HG03342 (cell line): Measurements from ENCODE around the gene FAM227B.

Source experiments
- ATAC-seq: cut with Tn5 transposase; IDR thresholded peaks from one replicate; pipeline ENCODE4 v1.9.1; 2021; ENCODE audit warnings: mild to moderate bottlenecking, moderate library complexity; ENCODE audit not compliant: unreplicated experiment

FAM227B gene

GRCh38 chr15:49303003-49303402, 317.6 kb downstream of the FAM227B start:
- ATAC-seq, result no peak

GRCh38 chr15:49301562-49301961, 319.1 kb downstream of the FAM227B start:
- ATAC-seq, result no peak

GRCh38 chr15:49300856-49301255, 319.8 kb downstream of the FAM227B start:
- ATAC-seq, result no peak

- no peak for ATAC-seq
These were observed 323.0 kb downstream of the FAM227B start for GRCh38 chr15:49297584-49297983.

- ATAC-seq, result no peak
These were observed 324.4 kb downstream of the FAM227B start for GRCh38 chr15:49296258-49296657.

- no peak for ATAC-seq
These were observed 326.7 kb downstream of the FAM227B start for GRCh38 chr15:49293941-49294340.

GRCh38 chr15:49290191-49290590, 330.4 kb downstream of the FAM227B start:
- no peak for ATAC-seq

- ATAC-seq, result no peak
These were observed 332.2 kb downstream of the FAM227B start for GRCh38 chr15:49288391-49288790.

- no peak for ATAC-seq
These were observed 333.1 kb downstream of the FAM227B start for GRCh38 chr15:49287481-49287880.

GRCh38 chr15:49286649-49287404, 333.8 kb downstream of the FAM227B start:
- ATAC-seq, result no peak

- no peak for ATAC-seq
These were observed 338.3 kb downstream of the FAM227B start for GRCh38 chr15:49282366-49282765.

- ATAC-seq, result no peak
These were observed 340.8 kb downstream of the FAM227B start for GRCh38 chr15:49279521-49280456.

- no peak for ATAC-seq
These were observed 341.9 kb downstream of the FAM227B start for GRCh38 chr15:49278751-49279150.
